KMS-11 (cell line): ENCODE measurements around the gene UBASH3A.
"Not testable (repeated sequence)": the region's sequence is repeated elsewhere in the genome, so short reads cannot be mapped to it uniquely, and the experiment has no call there.

Experiments used
- H2AFZ ChIP-seq: fragments of 200-600 bp; sonication (generic); 2 replicates; pipeline ENCODE4 v1.6.1; 2016; ENCODE audit warnings: antibody characterized with exemption, mixed run types, low read depth
- H3K27ac ChIP-seq: fragments of 200-600 bp; sonication (generic); 2 replicates; pipeline ENCODE4 v1.6.1; 2016; ENCODE audit warnings: mild to moderate bottlenecking, mixed run types
- H3K27me3 ChIP-seq: fragments of 200-600 bp; sonication (generic); 2 replicates; pipeline ENCODE4 v1.6.1; 2017; ENCODE audit warnings: mild to moderate bottlenecking, low read depth, mixed run types, moderate library complexity; ENCODE audit not compliant: insufficient read depth
- H3K36me3 ChIP-seq: fragments of 200-600 bp; sonication (generic); 2 replicates; pipeline ENCODE4 v1.6.1; 2017; ENCODE audit warnings: mild to moderate bottlenecking, mixed run types; ENCODE audit not compliant: insufficient read depth
- H3K4me1 ChIP-seq: fragments of 200-600 bp; sonication (generic); 2 replicates; pipeline ENCODE4 v1.6.1; 2016; ENCODE audit warnings: mild to moderate bottlenecking, low read depth, mixed run types; ENCODE audit not compliant: poor library complexity, severe bottlenecking
- H3K4me2 ChIP-seq: fragments of 200-600 bp; sonication (generic); 2 replicates; pipeline ENCODE4 v1.7.0; 2016; ENCODE audit warnings: mild to moderate bottlenecking, mixed run types
- H3K4me3 ChIP-seq: fragments of 200-600 bp; sonication (generic); IDR thresholded peaks from 2 replicates; pipeline ENCODE4 v1.6.1; 2017; ENCODE audit warnings: low read depth, low read length, mixed read lengths; ENCODE audit not compliant: insufficient read depth
- H3K79me2 ChIP-seq: fragments of 200-600 bp; sonication (generic); 2 replicates; pipeline ENCODE4 v1.6.1; 2016; ENCODE audit warnings: low read depth, mixed run types; ENCODE audit not compliant: insufficient read depth
- H3K9ac ChIP-seq: fragments of 200-600 bp; sonication (generic); 2 replicates; pipeline ENCODE4 v1.6.1; 2016; ENCODE audit warnings: mild to moderate bottlenecking, mixed run types
- H4K20me1 ChIP-seq: fragments of 200-600 bp; sonication (generic); 2 replicates; pipeline ENCODE4 v1.6.1; 2016; ENCODE audit warnings: mild to moderate bottlenecking, mixed run types; ENCODE audit not compliant: insufficient read depth
- CTCF ChIP-seq: fragments of 200-600 bp; sonication (generic); conservative IDR thresholded peaks from 2 replicates; pipeline ENCODE4 v1.6.1; 2017; ENCODE audit warnings: low read depth, mild to moderate bottlenecking, antibody characterized with exemption, low read length, moderate library complexity, mixed read lengths

UBASH3A gene

GRCh38 chr21:42467140-42467983 lies 63.7 kb downstream of the UBASH3A start:
- peaks cover 75% of the 10 kb centered on the region for H3K4me1 ChIP-seq
- no peak overlapping the region for H3K9ac ChIP-seq

GRCh38 chr21:42468491-42469131 lies 64.9 kb downstream of the UBASH3A start:
- H3K4me3 ChIP-seq: no peak overlapping the region
- no peaks in the 10 kb centered on the region for H3K79me2 ChIP-seq
- peaks cover 63% of the 10 kb centered on the region for H3K4me1 ChIP-seq
- no peaks in the 10 kb centered on the region; the same call in 1 of the 2 replicates for H3K27me3 ChIP-seq
- peak overlapping the region; percentile 19; the same call in 1 of the 2 replicates for H3K4me2 ChIP-seq
- H3K36me3 ChIP-seq: no peaks in the 10 kb centered on the region
- H3K9ac ChIP-seq: no peak overlapping the region
- no peak overlapping the region for H3K27ac ChIP-seq
- no peaks in the 10 kb centered on the region for H4K20me1 ChIP-seq
- no peak overlapping the region for H2AFZ ChIP-seq
- TF ChIP-seq CTCF: no peak

More at GRCh38 chr21:42467140-42467983, 63.7 kb downstream of the UBASH3A start:
- Histone ChIP-seq H3K36me3 (no peaks in the 10 kb centered on the region), H2AFZ (no peak overlapping the region), H3K4me3 (no peak overlapping the region), H3K79me2 (no peaks in the 10 kb centered on the region), H4K20me1 (no peaks in the 10 kb centered on the region), H3K4me2 (peak overlapping the region; percentile 67), H3K27ac (peak overlapping the region; percentile 8; the same call in 1 of the 2 replicates), H3K27me3 (no peaks in the 10 kb centered on the region; the same call in 1 of the 2 replicates)
- TF ChIP-seq CTCF: peak; percentile 70

GRCh38 chr21:42469272-42469671 lies 65.6 kb downstream of the UBASH3A start:
- no peaks in the 10 kb centered on the region for H4K20me1 ChIP-seq
- H2AFZ ChIP-seq: no peak overlapping the region
- H3K27me3 ChIP-seq: no peaks in the 10 kb centered on the region; the same call in 1 of the 2 replicates
- H3K4me1 ChIP-seq: peaks cover 57% of the 10 kb centered on the region
- H3K4me3 ChIP-seq: no peak overlapping the region
- TF ChIP-seq CTCF: no peak
- peak overlapping the region; percentile 19; the same call in 1 of the 2 replicates for H3K4me2 ChIP-seq
- H3K9ac ChIP-seq: no peak overlapping the region
- no peaks in the 10 kb centered on the region for H3K36me3 ChIP-seq
- H3K27ac ChIP-seq: no peak overlapping the region
- no peaks in the 10 kb centered on the region for H3K79me2 ChIP-seq

- not testable (repeated sequence) for H3K79me2 ChIP-seq, H3K27ac ChIP-seq, H3K9ac ChIP-seq, H4K20me1 ChIP-seq, H3K27me3 ChIP-seq, H3K4me3 ChIP-seq, H3K36me3 ChIP-seq, H2AFZ ChIP-seq
- Histone ChIP-seq H3K4me1 (peaks cover 52% of the 10 kb centered on the region), H3K4me2 (peak overlapping the region; percentile 19; the same call in 1 of the 2 replicates)
These were observed 66.0 kb downstream of the UBASH3A start for GRCh38 chr21:42469726-42470125.

- peaks cover 37% of the 10 kb centered on the region for H3K4me1 ChIP-seq
- no peak for TF ChIP-seq CTCF
These were observed 67.5 kb downstream of the UBASH3A start for GRCh38 chr21:42471206-42471605.

More at GRCh38 chr21:42471206-42471605, 67.5 kb downstream of the UBASH3A start:
- Histone ChIP-seq H2AFZ (no peak overlapping the region), H3K36me3 (no peaks in the 10 kb centered on the region), H3K79me2 (no peaks in the 10 kb centered on the region), H3K4me2 (no peak overlapping the region), H3K9ac (no peak overlapping the region), H3K27ac (no peak overlapping the region), H3K27me3 (no peaks in the 10 kb centered on the region; the same call in 1 of the 2 replicates), H4K20me1 (no peaks in the 10 kb centered on the region), H3K4me3 (no peak overlapping the region)
